WTC11 (cell line): ENCODE measurements around the gene MCM7. TPM values are rescaled to one million over a fixed set of nuclear protein-coding genes. Genes with fewer than 3 reads are reported as not detected.
A peak's percentile ranks its signal among the peaks of the same experiment; 100 is the strongest.

Experiments used
- ATAC-seq: fragments of 200-7000 bp; cut with Tn5 transposase; 2 replicates; pipeline ENCODE4 v1.10.0; 2021; ENCODE audit warnings: mild to moderate bottlenecking, moderate library complexity
- CTCF ChIA-PET: fragments of 300-600 bp; sonication (Branson Sonifier 250); formaldehyde crosslinking; loops from one replicate; lab custom pipeline; 2021; ENCODE audit warnings: antibody characterized with exemption; lab: Charles Lee
- POLR2A ChIA-PET: fragments of 350-600 bp; sonication (Branson Sonifier 250); formaldehyde crosslinking; loops from one replicate; lab custom pipeline; 2021; ENCODE audit warnings: antibody characterized with exemption; lab: Charles Lee
- DNase-seq: peaks from one replicate; pipeline ENCODE4 v3.0.0; 2021; ENCODE audit warnings: low spot score
- H3K27ac Mint-ChIP-seq: 2 replicates; pipeline ENCODE4 v1.8.0; 2021; ENCODE audit warnings: mixed read lengths
- H3K27me3 Mint-ChIP-seq: 2 replicates; pipeline ENCODE4 v1.8.0; 2021; ENCODE audit warnings: low read depth, mild to moderate bottlenecking, moderate library complexity, mixed read lengths
- H3K36me3 Mint-ChIP-seq: 2 replicates; pipeline ENCODE4 v1.8.0; 2021; ENCODE audit warnings: mixed read lengths
- H3K4me1 Mint-ChIP-seq: 2 replicates; pipeline ENCODE4 v1.8.0; 2022; ENCODE audit warnings: mixed read lengths
- H3K4me3 Mint-ChIP-seq: 2 replicates; pipeline ENCODE4 v1.8.0; 2021; ENCODE audit warnings: mild to moderate bottlenecking, moderate library complexity, mixed read lengths
- H3K9me3 Mint-ChIP-seq: 2 replicates; pipeline ENCODE4 v1.8.0; 2021; ENCODE audit warnings: mixed read lengths
- CBFB ChIP-seq: sonication (generic); formaldehyde crosslinking; IDR thresholded peaks from 2 replicates; pipeline ENCODE4 v1.8.1; 2022; ENCODE audit warnings: mild to moderate bottlenecking, low read depth, missing genetic modification reagents
- CREB1 ChIP-seq: sonication (generic); formaldehyde crosslinking; IDR thresholded peaks from 2 replicates; pipeline ENCODE4 v1.8.0; 2023; ENCODE audit warnings: mild to moderate bottlenecking, missing genetic modification reagents
- ERG ChIP-seq: fragments of 250-450 bp; sonication (Bioruptor Pico); IDR thresholded peaks from 2 replicates; pipeline ENCODE4 v1.8.0; 2021; ENCODE audit warnings: mild to moderate bottlenecking
- ESRRA ChIP-seq: sonication (generic); formaldehyde crosslinking; IDR thresholded peaks from 2 replicates; pipeline ENCODE4 v1.8.1; 2022; ENCODE audit warnings: mild to moderate bottlenecking, missing genetic modification reagents, borderline replicate concordance
- FOXK1 ChIP-seq: sonication (generic); formaldehyde crosslinking; IDR thresholded peaks from 2 replicates; pipeline ENCODE4 v1.8.0; 2022; ENCODE audit warnings: mild to moderate bottlenecking, moderate library complexity, missing genetic modification reagents
- FOXP1 ChIP-seq: sonication (generic); formaldehyde crosslinking; IDR thresholded peaks from 2 replicates; pipeline ENCODE4 v1.8.0; 2022; ENCODE audit warnings: missing genetic modification reagents, mild to moderate bottlenecking, moderate library complexity, borderline replicate concordance
- JAZF1 ChIP-seq: fragments of 250-450 bp; sonication (Bioruptor Pico); IDR thresholded peaks from 2 replicates; pipeline ENCODE4 v1.9.0; 2021; ENCODE audit warnings: moderate library complexity, mild to moderate bottlenecking, inconsistent platforms
- MAX ChIP-seq: sonication (generic); formaldehyde crosslinking; IDR thresholded peaks from 2 replicates; pipeline ENCODE4 v1.8.0; 2022; ENCODE audit warnings: mild to moderate bottlenecking, missing genetic modification reagents
- MXD4 ChIP-seq: fragments of 250-450 bp; sonication (Bioruptor Pico); IDR thresholded peaks from 2 replicates; pipeline ENCODE4 v1.8.0; 2021; ENCODE audit warnings: mild to moderate bottlenecking, moderate library complexity, borderline replicate concordance
- MYBL2 ChIP-seq: sonication (generic); formaldehyde crosslinking; IDR thresholded peaks from 2 replicates; pipeline ENCODE4 v1.8.1; 2023; ENCODE audit warnings: mild to moderate bottlenecking, moderate library complexity, missing genetic modification reagents
- NR1H2 ChIP-seq: sonication (generic); formaldehyde crosslinking; IDR thresholded peaks from 2 replicates; pipeline ENCODE4 v1.9.0; 2021; ENCODE audit warnings: mild to moderate bottlenecking, moderate library complexity, missing genetic modification reagents
- NR2C2 ChIP-seq: sonication (generic); formaldehyde crosslinking; IDR thresholded peaks from 2 replicates; pipeline ENCODE4 v1.8.0; 2022; ENCODE audit warnings: mild to moderate bottlenecking, missing genetic modification reagents
- PREB ChIP-seq: sonication (generic); formaldehyde crosslinking; IDR thresholded peaks from 2 replicates; pipeline ENCODE4 v1.8.1; 2022; ENCODE audit warnings: mild to moderate bottlenecking, missing genetic modification reagents, moderate library complexity, borderline replicate concordance
- RELA ChIP-seq: sonication (generic); formaldehyde crosslinking; IDR thresholded peaks from 2 replicates; pipeline ENCODE4 v1.8.1; 2022; ENCODE audit warnings: missing genetic modification reagents, mild to moderate bottlenecking, borderline replicate concordance
- TEAD1 ChIP-seq: sonication (generic); formaldehyde crosslinking; IDR thresholded peaks from 2 replicates; pipeline ENCODE4 v1.8.0; 2022; ENCODE audit warnings: mild to moderate bottlenecking, missing genetic modification reagents
- TEAD4 ChIP-seq: sonication (generic); formaldehyde crosslinking; IDR thresholded peaks from 2 replicates; pipeline ENCODE4 v1.8.0; 2022; ENCODE audit warnings: mild to moderate bottlenecking, missing genetic modification reagents
- ZBTB21 ChIP-seq: sonication (generic); formaldehyde crosslinking; IDR thresholded peaks from 2 replicates; pipeline ENCODE4 v1.8.1; 2023; ENCODE audit warnings: mild to moderate bottlenecking, missing genetic modification reagents, borderline replicate concordance
- ZNF263 ChIP-seq: sonication (generic); formaldehyde crosslinking; IDR thresholded peaks from 2 replicates; pipeline ENCODE4 v1.8.1; 2022; ENCODE audit warnings: low read depth, mild to moderate bottlenecking, moderate library complexity, missing genetic modification reagents
- ZNF317 ChIP-seq: sonication (generic); formaldehyde crosslinking; IDR thresholded peaks from 2 replicates; pipeline ENCODE4 v1.8.1; 2023; ENCODE audit warnings: low read depth, mild to moderate bottlenecking, moderate library complexity, missing genetic modification reagents, borderline replicate concordance
- ZNF396 ChIP-seq: fragments of 250-450 bp; sonication (Bioruptor Pico); IDR thresholded peaks from 2 replicates; pipeline ENCODE4 v1.8.0; 2021; ENCODE audit warnings: mild to moderate bottlenecking, moderate library complexity, borderline replicate concordance
- total RNA-seq: library from RNA; stranded (reverse); gene quantifications from 3 replicates; pipeline ENCODE4 v1.2.3, GENCODE V29; 2021
- TF ChIP-seq, protein P1 (sequence below): sonication (generic); formaldehyde crosslinking; IDR thresholded peaks from 2 replicates; pipeline ENCODE4 v1.8.1; 2023; ENCODE audit warnings: mild to moderate bottlenecking, missing genetic modification reagents, moderate library complexity
- TF ChIP-seq, protein P2 (sequence below): sonication (generic); formaldehyde crosslinking; IDR thresholded peaks from 2 replicates; pipeline ENCODE4 v1.8.1; 2022; ENCODE audit warnings: low read depth, mild to moderate bottlenecking, moderate library complexity, missing genetic modification reagents, borderline replicate concordance
- TF ChIP-seq, protein P3 (sequence below): sonication (generic); formaldehyde crosslinking; IDR thresholded peaks from 2 replicates; pipeline ENCODE4 v1.8.1; 2023; ENCODE audit warnings: mild to moderate bottlenecking, missing genetic modification reagents, moderate library complexity
- TF ChIP-seq, protein P4 (sequence below): sonication (generic); formaldehyde crosslinking; IDR thresholded peaks from 2 replicates; pipeline ENCODE4 v1.8.0; 2023; ENCODE audit warnings: missing genetic modification reagents, mild to moderate bottlenecking, borderline replicate concordance
- TF ChIP-seq, protein P5 (sequence below): sonication (generic); formaldehyde crosslinking; IDR thresholded peaks from 2 replicates; pipeline ENCODE4 v1.8.1; 2022; ENCODE audit warnings: missing genetic modification reagents, borderline replicate concordance

The MCM7 gene
- total RNA-seq, 1 experiment from 2014 or later = 351 TPM

DNA sequence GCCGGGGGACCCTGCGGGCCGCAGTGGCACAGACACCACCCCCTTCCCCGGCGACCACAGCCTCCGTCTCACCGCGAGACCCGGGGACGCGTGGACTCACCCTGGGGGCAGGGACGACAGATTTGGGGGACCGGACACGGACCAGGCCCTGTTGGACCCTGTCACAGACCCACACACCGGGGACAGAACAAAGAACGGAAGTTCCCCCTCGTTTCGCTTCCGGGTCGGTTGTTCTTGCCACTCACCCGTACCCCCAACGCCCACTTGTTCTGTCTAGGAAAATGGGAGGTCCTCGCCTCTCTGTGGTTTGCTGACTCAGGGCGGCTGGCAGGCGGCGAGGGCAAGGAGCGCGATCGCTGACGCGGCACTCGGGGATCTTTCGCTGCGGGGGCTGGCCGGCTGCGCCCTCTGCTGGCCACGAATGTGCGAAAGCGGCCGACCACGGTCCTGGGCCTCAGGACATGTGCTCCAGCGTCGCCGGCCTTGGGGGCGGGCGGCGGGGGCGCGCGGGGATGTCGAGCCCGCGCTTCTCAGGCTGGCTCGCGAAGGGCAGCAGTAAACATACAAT lies 19.6 kb downstream of the MCM7 start, which contains the start of gene ZNF3:
Gene ZNF3 (minus strand): TSS at position 189 of the 568 bp plus-strand sequence. CDS start 4,366 bp downstream, outside the sequence.
- H3K4me3 Mint-ChIP-seq = peak within 1 kb of the TSS; percentile 98
- DNase-seq (peak; percentile 98), ATAC-seq (peak; percentile 86)
- ChIA-PET POLR2A (interaction anchor here (1.1 to 3.7 kb wide), 4 partner anchors 9 to 49 kb away, joined by 3 to 56 read pairs (median 4); partner anchors contain the start of genes AP4M1 and MCM7), CTCF (interaction anchor here (1.1 to 1.9 kb wide), 8 partner anchors 20 to 168 kb away, joined by 3 to 23 read pairs (median 8); partner anchors contain the start of genes AP4M1, MBLAC1, MCM7 and ZKSCAN1)
- peaks cover 23% of the 10 kb centered on the region for H3K4me1 Mint-ChIP-seq
- H3K36me3 Mint-ChIP-seq = peaks cover 36% of the 10 kb centered on the region
- H3K27ac Mint-ChIP-seq = peak within 1 kb of the TSS; percentile 95
- peaks cover 5% of the 10 kb centered on the region; the same call in 1 of the 2 replicates for H3K9me3 Mint-ChIP-seq
- H3K27me3 Mint-ChIP-seq = no peaks in the 10 kb centered on the region; the same call in 1 of the 2 replicates
- TF ChIP-seq, protein P1, sequence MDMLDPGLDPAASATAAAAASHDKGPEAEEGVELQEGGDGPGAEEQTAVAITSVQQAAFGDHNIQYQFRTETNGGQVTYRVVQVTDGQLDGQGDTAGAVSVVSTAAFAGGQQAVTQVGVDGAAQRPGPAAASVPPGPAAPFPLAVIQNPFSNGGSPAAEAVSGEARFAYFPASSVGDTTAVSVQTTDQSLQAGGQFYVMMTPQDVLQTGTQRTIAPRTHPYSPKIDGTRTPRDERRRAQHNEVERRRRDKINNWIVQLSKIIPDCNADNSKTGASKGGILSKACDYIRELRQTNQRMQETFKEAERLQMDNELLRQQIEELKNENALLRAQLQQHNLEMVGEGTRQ = peak; percentile 46; the same call in 1 of the 2 replicates
- TF ChIP-seq TEAD4 (CRISPR knock-in tag) = no peak
- peak; percentile 98 for TF ChIP-seq NR2C2 (CRISPR knock-in tag)
- peak; percentile 78; the same call in 1 of the 2 replicates for TF ChIP-seq FOXP1
- no peak for TF ChIP-seq ERG
- peak; percentile 68; the same call in 1 of the 2 replicates for TF ChIP-seq ESRRA
- no peak for TF ChIP-seq CBFB (CRISPR knock-in tag)
- TF ChIP-seq MAX (CRISPR knock-in tag) = peak; percentile 99
- TF ChIP-seq ZBTB21 (CRISPR knock-in tag) = no peak; the same call in 1 of the 2 replicates
- TF ChIP-seq CREB1 = no peak; the same call in 1 of the 2 replicates
- no peak for TF ChIP-seq ZNF396 (CRISPR knock-in tag)
- TF ChIP-seq RELA = 0 out of 2 replicates have a peak, but pooled peaks have one; percentile 41
- no peak for TF ChIP-seq ZNF263 (CRISPR knock-in tag)
- TF ChIP-seq, protein P2, sequence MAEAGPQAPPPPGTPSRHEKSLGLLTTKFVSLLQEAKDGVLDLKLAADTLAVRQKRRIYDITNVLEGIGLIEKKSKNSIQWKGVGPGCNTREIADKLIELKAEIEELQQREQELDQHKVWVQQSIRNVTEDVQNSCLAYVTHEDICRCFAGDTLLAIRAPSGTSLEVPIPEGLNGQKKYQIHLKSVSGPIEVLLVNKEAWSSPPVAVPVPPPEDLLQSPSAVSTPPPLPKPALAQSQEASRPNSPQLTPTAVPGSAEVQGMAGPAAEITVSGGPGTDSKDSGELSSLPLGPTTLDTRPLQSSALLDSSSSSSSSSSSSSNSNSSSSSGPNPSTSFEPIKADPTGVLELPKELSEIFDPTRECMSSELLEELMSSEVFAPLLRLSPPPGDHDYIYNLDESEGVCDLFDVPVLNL (CRISPR knock-in tag) = no peak
- TF ChIP-seq, protein P3, sequence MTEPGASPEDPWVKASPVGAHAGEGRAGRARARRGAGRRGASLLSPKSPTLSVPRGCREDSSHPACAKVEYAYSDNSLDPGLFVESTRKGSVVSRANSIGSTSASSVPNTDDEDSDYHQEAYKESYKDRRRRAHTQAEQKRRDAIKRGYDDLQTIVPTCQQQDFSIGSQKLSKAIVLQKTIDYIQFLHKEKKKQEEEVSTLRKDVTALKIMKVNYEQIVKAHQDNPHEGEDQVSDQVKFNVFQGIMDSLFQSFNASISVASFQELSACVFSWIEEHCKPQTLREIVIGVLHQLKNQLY (CRISPR knock-in tag) = no peak
- no peak for TF ChIP-seq JAZF1
- TF ChIP-seq TEAD1 (CRISPR knock-in tag) = peak; percentile 33; the same call in 1 of the 2 replicates
- TF ChIP-seq ZNF317 (CRISPR knock-in tag) = no peak
- no peak for TF ChIP-seq MXD4 (CRISPR knock-in tag)
- TF ChIP-seq FOXK1 (CRISPR knock-in tag) = peak; percentile 97
- peak; percentile 80 for TF ChIP-seq MYBL2 (CRISPR knock-in tag)
- no peak for TF ChIP-seq NR1H2 (CRISPR knock-in tag)
- TF ChIP-seq, protein P4, sequence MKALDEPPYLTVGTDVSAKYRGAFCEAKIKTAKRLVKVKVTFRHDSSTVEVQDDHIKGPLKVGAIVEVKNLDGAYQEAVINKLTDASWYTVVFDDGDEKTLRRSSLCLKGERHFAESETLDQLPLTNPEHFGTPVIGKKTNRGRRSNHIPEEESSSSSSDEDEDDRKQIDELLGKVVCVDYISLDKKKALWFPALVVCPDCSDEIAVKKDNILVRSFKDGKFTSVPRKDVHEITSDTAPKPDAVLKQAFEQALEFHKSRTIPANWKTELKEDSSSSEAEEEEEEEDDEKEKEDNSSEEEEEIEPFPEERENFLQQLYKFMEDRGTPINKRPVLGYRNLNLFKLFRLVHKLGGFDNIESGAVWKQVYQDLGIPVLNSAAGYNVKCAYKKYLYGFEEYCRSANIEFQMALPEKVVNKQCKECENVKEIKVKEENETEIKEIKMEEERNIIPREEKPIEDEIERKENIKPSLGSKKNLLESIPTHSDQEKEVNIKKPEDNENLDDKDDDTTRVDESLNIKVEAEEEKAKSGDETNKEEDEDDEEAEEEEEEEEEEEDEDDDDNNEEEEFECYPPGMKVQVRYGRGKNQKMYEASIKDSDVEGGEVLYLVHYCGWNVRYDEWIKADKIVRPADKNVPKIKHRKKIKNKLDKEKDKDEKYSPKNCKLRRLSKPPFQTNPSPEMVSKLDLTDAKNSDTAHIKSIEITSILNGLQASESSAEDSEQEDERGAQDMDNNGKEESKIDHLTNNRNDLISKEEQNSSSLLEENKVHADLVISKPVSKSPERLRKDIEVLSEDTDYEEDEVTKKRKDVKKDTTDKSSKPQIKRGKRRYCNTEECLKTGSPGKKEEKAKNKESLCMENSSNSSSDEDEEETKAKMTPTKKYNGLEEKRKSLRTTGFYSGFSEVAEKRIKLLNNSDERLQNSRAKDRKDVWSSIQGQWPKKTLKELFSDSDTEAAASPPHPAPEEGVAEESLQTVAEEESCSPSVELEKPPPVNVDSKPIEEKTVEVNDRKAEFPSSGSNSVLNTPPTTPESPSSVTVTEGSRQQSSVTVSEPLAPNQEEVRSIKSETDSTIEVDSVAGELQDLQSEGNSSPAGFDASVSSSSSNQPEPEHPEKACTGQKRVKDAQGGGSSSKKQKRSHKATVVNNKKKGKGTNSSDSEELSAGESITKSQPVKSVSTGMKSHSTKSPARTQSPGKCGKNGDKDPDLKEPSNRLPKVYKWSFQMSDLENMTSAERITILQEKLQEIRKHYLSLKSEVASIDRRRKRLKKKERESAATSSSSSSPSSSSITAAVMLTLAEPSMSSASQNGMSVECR (CRISPR knock-in tag) = peak; percentile 69
- TF ChIP-seq PREB = no peak
- TF ChIP-seq, protein P5, sequence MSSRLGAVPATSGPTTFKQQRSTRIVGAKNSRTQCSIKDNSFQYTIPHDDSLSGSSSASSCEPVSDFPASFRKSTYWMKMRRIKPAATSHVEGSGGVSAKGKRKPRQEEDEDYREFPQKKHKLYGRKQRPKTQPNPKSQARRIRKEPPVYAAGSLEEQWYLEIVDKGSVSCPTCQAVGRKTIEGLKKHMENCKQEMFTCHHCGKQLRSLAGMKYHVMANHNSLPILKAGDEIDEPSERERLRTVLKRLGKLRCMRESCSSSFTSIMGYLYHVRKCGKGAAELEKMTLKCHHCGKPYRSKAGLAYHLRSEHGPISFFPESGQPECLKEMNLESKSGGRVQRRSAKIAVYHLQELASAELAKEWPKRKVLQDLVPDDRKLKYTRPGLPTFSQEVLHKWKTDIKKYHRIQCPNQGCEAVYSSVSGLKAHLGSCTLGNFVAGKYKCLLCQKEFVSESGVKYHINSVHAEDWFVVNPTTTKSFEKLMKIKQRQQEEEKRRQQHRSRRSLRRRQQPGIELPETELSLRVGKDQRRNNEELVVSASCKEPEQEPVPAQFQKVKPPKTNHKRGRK = no peak
